Hepatocyte (in vitro differentiated cells): ENCODE measurements around the gene CSRP2. TPM values are rescaled to one million over a fixed set of nuclear protein-coding genes. Genes with fewer than 3 reads are reported as not detected.
A peak's percentile ranks its signal among the peaks of the same experiment; 100 is the strongest.

ENCODE experiments used
- DNase-seq: peaks from one replicate; pipeline ENCODE4 v3.0.0-alpha.2; 2016; ENCODE audit warnings: low spot score
- H2AFZ ChIP-seq: fragments of 200-600 bp; sonication (generic); 2 replicates; pipeline ENCODE4 v1.6.0; 2016; ENCODE audit warnings: antibody characterized with exemption, mild to moderate bottlenecking
- H3K27ac ChIP-seq: fragments of 200-600 bp; sonication (generic); 2 replicates; pipeline ENCODE4 v1.5.1; 2016; ENCODE audit warnings: mild to moderate bottlenecking
- H3K27me3 ChIP-seq: fragments of 200-600 bp; sonication (generic); 2 replicates; pipeline ENCODE4 v1.6.1; 2016
- H3K36me3 ChIP-seq: fragments of 200-600 bp; sonication (generic); replicated peaks from 2 replicates; pipeline ENCODE4 v1.5.1; 2016; ENCODE audit warnings: low read depth; ENCODE audit not compliant: insufficient read depth
- H3K4me1 ChIP-seq: fragments of 200-600 bp; sonication (generic); 2 replicates; pipeline ENCODE4 v1.5.1; 2016; ENCODE audit warnings: mild to moderate bottlenecking, moderate library complexity; ENCODE audit not compliant: insufficient read depth
- H3K4me2 ChIP-seq: fragments of 200-600 bp; sonication (generic); 2 replicates; pipeline ENCODE4 v1.6.0; 2016
- H3K4me3 ChIP-seq: fragments of 200-600 bp; sonication (generic); 2 replicates; pipeline ENCODE4 v1.5.1; 2016; ENCODE audit warnings: mild to moderate bottlenecking
- H3K79me2 ChIP-seq: fragments of 200-600 bp; sonication (generic); 2 replicates; pipeline ENCODE4 v1.6.0; 2017; ENCODE audit warnings: mild to moderate bottlenecking
- H3K9me2 ChIP-seq: fragments of 200-600 bp; sonication (generic); replicated peaks from 2 replicates; pipeline ENCODE4 v1.6.0; 2017; ENCODE audit warnings: mild to moderate bottlenecking; ENCODE audit not compliant: insufficient read depth
- H3K9me3 ChIP-seq: fragments of 200-600 bp; sonication (generic); 2 replicates; pipeline ENCODE4 v1.5.1; 2016; ENCODE audit warnings: low read depth, mild to moderate bottlenecking
- H4K20me1 ChIP-seq: fragments of 200-600 bp; sonication (generic); 2 replicates; pipeline ENCODE4 v1.6.0; 2016; ENCODE audit warnings: mild to moderate bottlenecking; ENCODE audit not compliant: insufficient read depth, poor library complexity, severe bottlenecking
- EZH2 ChIP-seq: fragments of 200-600 bp; sonication (generic); IDR thresholded peaks from 2 replicates; pipeline ENCODE4 v1.6.1; 2016; ENCODE audit warnings: antibody characterized with exemption, mild to moderate bottlenecking, borderline replicate concordance
- EZH2phosphoT487 ChIP-seq: fragments of 200-600 bp; sonication (generic); IDR thresholded peaks from one replicate; pipeline ENCODE4 v1.6.1; 2018; ENCODE audit warnings: antibody characterized with exemption, mild to moderate bottlenecking, low read depth, moderate library complexity; ENCODE audit not compliant: unreplicated experiment, severe bottlenecking
- WGBS: methylation state at CpG from one replicate; pipeline ENCODE4 v1.1.6; 2016; ENCODE audit warnings: low lambda C conversion rate; ENCODE audit errors: missing lambda C conversion rate; 5-methylcytosine and 5-hydroxymethylcytosine counted together
- polyA plus RNA-seq: library from polyadenylated mRNA; unstranded; fragments of >200 nt; fragmentation: Nextera tagmentation; extraction: Ambion mirVana; gene quantifications from 2 replicates; pipeline ENCODE4 v1.2.1, GENCODE V29; 2016
- total RNA-seq: library from RNA; depleted of rRNA; stranded (reverse); fragments of >200 nt; gene quantifications from 2 replicates; pipeline ENCODE4 v1.2.3, GENCODE V29; 2014
- TF ChIP-seq, protein P1 (sequence below): fragments of 200-600 bp; sonication (generic); IDR thresholded peaks from 2 replicates; pipeline ENCODE4 v1.5.1; 2016; ENCODE audit warnings: antibody characterized with exemption, mild to moderate bottlenecking; ENCODE audit not compliant: poor library complexity

Gene CSRP2
- total and polyA plus RNA-seq, 2 experiments from 2014 or later = 92.1 to 110 TPM

DNA sequence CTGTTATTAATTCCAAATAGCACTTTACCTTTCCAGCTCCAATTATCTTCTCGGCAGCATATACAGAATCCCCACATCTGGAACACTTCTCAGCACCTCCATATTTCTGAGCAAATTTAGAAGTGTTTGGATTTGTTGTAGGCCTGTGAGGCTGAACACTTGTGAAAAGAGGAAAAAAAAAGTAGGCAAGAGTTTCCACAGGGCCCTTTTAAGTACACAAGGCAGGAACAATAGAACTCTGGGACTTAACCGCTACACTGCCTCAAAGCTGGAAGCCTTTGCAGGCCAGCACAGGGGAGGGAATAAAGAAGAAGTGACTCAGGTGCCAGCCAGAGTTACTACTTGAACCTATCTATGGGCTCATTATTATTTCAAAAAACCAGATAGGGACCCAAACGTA, 18.6 kb downstream of the CSRP2 start:
- peak overlapping the region; percentile 5 for H3K27ac ChIP-seq
- peaks cover 4% of the 10 kb centered on the region for H3K4me1 ChIP-seq
- no peaks in the 10 kb centered on the region for H3K36me3 ChIP-seq
- H3K27me3 ChIP-seq = no peaks in the 10 kb centered on the region
- no peaks in the 10 kb centered on the region for H3K79me2 ChIP-seq
- no peaks in the 10 kb centered on the region for H4K20me1 ChIP-seq
- DNase-seq = no peak
- 80% methylated on average over 3 of the region's 3 CpGs for WGBS
- H2AFZ ChIP-seq = no peak overlapping the region
- H3K4me3 ChIP-seq = no peak overlapping the region
- no peaks in the 10 kb centered on the region for H3K9me3 ChIP-seq
- TF ChIP-seq EZH2 = no peak
- TF ChIP-seq, protein P1, sequence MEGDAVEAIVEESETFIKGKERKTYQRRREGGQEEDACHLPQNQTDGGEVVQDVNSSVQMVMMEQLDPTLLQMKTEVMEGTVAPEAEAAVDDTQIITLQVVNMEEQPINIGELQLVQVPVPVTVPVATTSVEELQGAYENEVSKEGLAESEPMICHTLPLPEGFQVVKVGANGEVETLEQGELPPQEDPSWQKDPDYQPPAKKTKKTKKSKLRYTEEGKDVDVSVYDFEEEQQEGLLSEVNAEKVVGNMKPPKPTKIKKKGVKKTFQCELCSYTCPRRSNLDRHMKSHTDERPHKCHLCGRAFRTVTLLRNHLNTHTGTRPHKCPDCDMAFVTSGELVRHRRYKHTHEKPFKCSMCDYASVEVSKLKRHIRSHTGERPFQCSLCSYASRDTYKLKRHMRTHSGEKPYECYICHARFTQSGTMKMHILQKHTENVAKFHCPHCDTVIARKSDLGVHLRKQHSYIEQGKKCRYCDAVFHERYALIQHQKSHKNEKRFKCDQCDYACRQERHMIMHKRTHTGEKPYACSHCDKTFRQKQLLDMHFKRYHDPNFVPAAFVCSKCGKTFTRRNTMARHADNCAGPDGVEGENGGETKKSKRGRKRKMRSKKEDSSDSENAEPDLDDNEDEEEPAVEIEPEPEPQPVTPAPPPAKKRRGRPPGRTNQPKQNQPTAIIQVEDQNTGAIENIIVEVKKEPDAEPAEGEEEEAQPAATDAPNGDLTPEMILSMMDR = no peak
- no peak for TF ChIP-seq EZH2phosphoT487
- no peaks in the 10 kb centered on the region for H3K9me2 ChIP-seq
- H3K4me2 ChIP-seq = no peak overlapping the region

- no peaks in the 10 kb centered on the region for H3K9me3 ChIP-seq
- WGBS = 93% methylated on average over 4 of the region's 4 CpGs
These were observed 19.2 kb downstream of the CSRP2 start for GRCh38 chr12:76859611-76860010.

DNA sequence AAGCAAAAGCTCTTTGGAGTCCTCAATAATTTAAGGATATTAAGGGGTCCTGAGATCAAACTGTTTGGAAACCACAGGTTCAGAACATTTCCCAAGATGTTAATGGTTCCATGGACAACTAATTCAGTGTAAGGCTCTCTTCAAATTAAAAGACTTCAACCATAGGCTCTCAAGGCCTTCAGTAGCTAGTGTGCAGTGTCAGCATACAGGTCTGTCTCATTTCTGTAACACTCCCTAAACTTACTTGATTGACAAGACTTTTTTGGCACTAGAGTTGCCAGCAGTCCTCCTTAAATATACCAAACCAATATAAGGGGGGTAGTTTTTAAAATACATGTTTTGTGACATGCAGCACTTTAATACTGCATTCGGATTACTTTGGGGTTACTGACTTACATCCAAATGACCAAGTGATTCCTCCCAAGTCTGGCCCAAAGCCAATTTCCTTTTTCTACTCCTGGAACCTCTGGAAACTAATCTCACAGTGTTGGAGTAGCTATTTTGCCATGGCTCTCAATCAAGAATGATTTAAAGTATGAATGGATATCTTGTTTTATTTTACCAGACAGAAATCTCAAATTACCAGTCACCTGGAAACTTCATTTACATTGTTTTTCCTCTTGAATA, 22.7 kb downstream of the CSRP2 start:
- Histone ChIP-seq H3K9me2 (no peaks in the 10 kb centered on the region), H3K9me3 (no peaks in the 10 kb centered on the region), H3K36me3 (no peaks in the 10 kb centered on the region), H3K27ac (no peak overlapping the region), H4K20me1 (no peaks in the 10 kb centered on the region), H3K4me1 (no peaks in the 10 kb centered on the region), H3K79me2 (peaks cover 3% of the 10 kb centered on the region), H3K27me3 (no peaks in the 10 kb centered on the region), H2AFZ (no peak overlapping the region), H3K4me2 (no peak overlapping the region), H3K4me3 (no peak overlapping the region)
- DNase-seq = no peak
- 100% methylated on average over 1 of the region's 1 CpG for WGBS
- TF ChIP-seq EZH2 = no peak
- no peak for TF ChIP-seq EZH2phosphoT487
- TF ChIP-seq, protein P1 = no peak

More at GRCh38 chr12:76859611-76860010, 19.2 kb downstream of the CSRP2 start:
- TF ChIP-seq EZH2phosphoT487 (no peak), EZH2 (no peak)
- TF ChIP-seq, protein P1 = no peak
- Histone ChIP-seq H4K20me1 (no peaks in the 10 kb centered on the region), H2AFZ (no peak overlapping the region), H3K36me3 (no peaks in the 10 kb centered on the region), H3K27me3 (no peaks in the 10 kb centered on the region), H3K27ac (peak overlapping the region; percentile 5), H3K4me2 (no peak overlapping the region), H3K9me2 (no peaks in the 10 kb centered on the region), H3K4me3 (no peak overlapping the region), H3K4me1 (peaks cover 2% of the 10 kb centered on the region), H3K79me2 (no peaks in the 10 kb centered on the region)
- DNase-seq = no peak
